Panc1 (cell line): ENCODE results near the gene VSNL1.

Experiments
- CTCF ChIP-seq: fragments of 450-650 bp; IDR thresholded peaks from 2 replicates; pipeline ENCODE4 v1.5.1; 2017; ENCODE audit warnings: mild to moderate bottlenecking
- POLR2AphosphoS5 ChIP-seq: IDR thresholded peaks from 2 replicates; pipeline ENCODE4 v1.6.1; 2012; ENCODE audit warnings: mild to moderate bottlenecking, low read depth, low read length, moderate library complexity
- REST ChIP-seq, 2 experiments: IDR thresholded peaks; 2 replicates each; pipeline ENCODE4 v1.6.1; 2011 to 2012; ENCODE audit warnings: low read depth in 2 of 2, control low read depth in 1 of 2, low read length in 1 of 2, mild to moderate bottlenecking in 1 of 2, moderate library complexity in 1 of 2; ENCODE audit not compliant: insufficient read depth in 1 of 2
- TCF7L2 ChIP-seq: IDR thresholded peaks from 2 replicates; pipeline ENCODE4 v1.6.1; 2011; ENCODE audit warnings: mild to moderate bottlenecking, low read depth, low read length, inconsistent platforms

GRCh38 chr2:17557596-17557995 is 17.1 kb downstream of the VSNL1 start:
- no peak for TF ChIP-seq CTCF
- TF ChIP-seq POLR2AphosphoS5, result no peak
- TF ChIP-seq REST (IDR thresholded peaks at IDR 0.05; ENCODE audit: insufficient read depth in 1 of 2, low read depth in 2 of 2, low read length in 1 of 2), result no peak
- TF ChIP-seq TCF7L2, result no peak
